Measurements from ENCODE around the gene ZNF304. TPM values are rescaled to one million over a fixed set of nuclear protein-coding genes. Genes with fewer than 3 reads are reported as not detected.

The ZNF304 gene
- total and polyA plus RNA-seq, 2 of the 13 experiments (the other 11 are each of a cell fraction or from before 2014, with no cell fraction given): 3.4 to 8.0 TPM

DNA sequence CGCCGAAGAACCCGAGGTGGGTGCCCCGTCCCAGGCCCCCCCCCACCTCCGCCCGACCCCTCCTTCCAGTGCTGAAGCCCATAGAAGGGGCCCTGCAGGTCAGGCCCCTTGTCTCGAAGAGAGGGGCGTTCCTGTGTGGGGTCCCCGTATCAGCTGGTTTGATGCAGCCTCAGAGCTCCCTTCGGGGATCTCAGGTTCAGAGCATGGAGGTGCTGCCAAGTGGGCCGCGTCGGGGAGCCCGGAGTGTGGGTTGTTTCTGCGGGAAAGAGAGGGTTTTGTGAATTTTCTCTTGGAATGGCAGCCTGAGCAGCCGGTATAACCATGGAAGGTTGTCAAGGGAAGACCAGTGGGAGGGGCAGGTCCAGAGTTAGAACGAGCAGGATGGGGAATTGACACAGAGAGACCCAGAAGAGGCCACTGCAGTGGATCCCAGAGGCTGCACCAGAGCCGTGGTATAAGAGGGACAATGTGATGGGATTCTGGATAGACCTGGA lies 12.7 kb downstream of the ZNF304 start:
- Histone ChIP-seq H3K4me1 (ENCODE audit: insufficient read depth, low read length) (peaks cover 13% of the 10 kb centered on the region; the same call in 1 of the 2 replicates), H3K9ac (ENCODE audit: insufficient read depth, low read depth, low read length) (peak overlapping the region; percentile 75), H3K79me2 (ENCODE audit: insufficient read depth, low read length) (peaks cover 8% of the 10 kb centered on the region), H3K4me3 (replicated peaks in 1 of 3; ENCODE audit: insufficient read depth in 1 of 3, low read depth in 2 of 3, low read length in 3 of 3) (peak overlapping the region; percentile 69 to 85 (median 77)), H3K36me3 (replicated peaks in 1 of 2; ENCODE audit: control insufficient read depth in 1 of 2, insufficient read depth in 2 of 2, low read length in 2 of 2) (0 out of 5 replicates have a peak, but pooled peaks cover 0 to 4% of the 10 kb centered on the region in 2 experiments), H3K9me3 (ENCODE audit: low read length) (no peaks in the 10 kb centered on the region), H4K20me1 (ENCODE audit: insufficient read depth, low read length) (no peaks in the 10 kb centered on the region; the same call in 1 of the 2 replicates), H3K4me2 (ENCODE audit: low read depth, low read length) (peak overlapping the region; percentile 80), H2AFZ (ENCODE audit: low read length) (no peak overlapping the region), H3K27ac (ENCODE audit: extremely low read length, insufficient read depth, low read length) (peak overlapping the region; percentile 57), H3K27me3 (ENCODE audit: control insufficient read depth in 1 of 2, insufficient read depth in 2 of 2, low read length in 2 of 2) (no peaks in the 10 kb centered on the region)
- ChIA-PET POLR2A (interaction anchor here (1.0 to 1.8 kb wide), 3 partner anchors 13 to 44 kb away, joined by 3 to 21 read pairs (median 11); partner anchors contain the start of genes ZNF304 and ZNF548), CTCF (ENCODE audit: low intra/inter-chr PET ratio, low total read pairs) (no interaction called here)
- intact Hi-C loops (cut with micrococcal nuclease; ENCODE audit: unreplicated experiment): loop anchor here (1.0 to 5.0 kb wide), 5 partner anchors 26 to 251 kb away; partner anchors contain the start of genes ZNF134, ZNF460, ZNF543 and ZNF548
- 0% methylated on average over 7 of the region's 18 CpGs for WGBS (ENCODE audit: low lambda C conversion rate)
- DNase-seq (ENCODE audit: low spot score) (peak; percentile 16), ATAC-seq (peak; percentile 62), FAIRE-seq (no peak)
- in situ Hi-C loops (cut with HindIII; ENCODE audit: extremely low pct_ligation_motif_present, low pct_unique_long_range_greater_than_20kb): no loop called here
- BruUV-seq (replicated peaks): no TSS peak
- TF ChIP-seq E2F1 (CRISPR knock-in tag; IDR thresholded peaks at IDR 0.05): no peak
- no peak for TF ChIP-seq CAMTA2 (CRISPR knock-in tag; IDR thresholded peaks at IDR 0.05; ENCODE audit: borderline replicate concordance)
- no peak for TF ChIP-seq ONECUT2 (CRISPR knock-in tag; IDR thresholded peaks at IDR 0.05)
- TF ChIP-seq THAP8 (CRISPR knock-in tag; IDR thresholded peaks at IDR 0.05; ENCODE audit: borderline replicate concordance): no peak
- TF ChIP-seq, protein P1, sequence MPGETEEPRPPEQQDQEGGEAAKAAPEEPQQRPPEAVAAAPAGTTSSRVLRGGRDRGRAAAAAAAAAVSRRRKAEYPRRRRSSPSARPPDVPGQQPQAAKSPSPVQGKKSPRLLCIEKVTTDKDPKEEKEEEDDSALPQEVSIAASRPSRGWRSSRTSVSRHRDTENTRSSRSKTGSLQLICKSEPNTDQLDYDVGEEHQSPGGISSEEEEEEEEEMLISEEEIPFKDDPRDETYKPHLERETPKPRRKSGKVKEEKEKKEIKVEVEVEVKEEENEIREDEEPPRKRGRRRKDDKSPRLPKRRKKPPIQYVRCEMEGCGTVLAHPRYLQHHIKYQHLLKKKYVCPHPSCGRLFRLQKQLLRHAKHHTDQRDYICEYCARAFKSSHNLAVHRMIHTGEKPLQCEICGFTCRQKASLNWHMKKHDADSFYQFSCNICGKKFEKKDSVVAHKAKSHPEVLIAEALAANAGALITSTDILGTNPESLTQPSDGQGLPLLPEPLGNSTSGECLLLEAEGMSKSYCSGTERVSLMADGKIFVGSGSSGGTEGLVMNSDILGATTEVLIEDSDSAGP (CRISPR knock-in tag; IDR thresholded peaks at IDR 0.05; ENCODE audit: borderline replicate concordance): no peak
- TF ChIP-seq TFDP1 (CRISPR knock-in tag; IDR thresholded peaks at IDR 0.05; ENCODE audit: borderline replicate concordance): no peak
- TF ChIP-seq, protein P2, sequence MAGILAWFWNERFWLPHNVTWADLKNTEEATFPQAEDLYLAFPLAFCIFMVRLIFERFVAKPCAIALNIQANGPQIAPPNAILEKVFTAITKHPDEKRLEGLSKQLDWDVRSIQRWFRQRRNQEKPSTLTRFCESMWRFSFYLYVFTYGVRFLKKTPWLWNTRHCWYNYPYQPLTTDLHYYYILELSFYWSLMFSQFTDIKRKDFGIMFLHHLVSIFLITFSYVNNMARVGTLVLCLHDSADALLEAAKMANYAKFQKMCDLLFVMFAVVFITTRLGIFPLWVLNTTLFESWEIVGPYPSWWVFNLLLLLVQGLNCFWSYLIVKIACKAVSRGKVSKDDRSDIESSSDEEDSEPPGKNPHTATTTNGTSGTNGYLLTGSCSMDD (CRISPR knock-in tag; IDR thresholded peaks at IDR 0.05): no peak
- TF ChIP-seq ZUFSP (CRISPR knock-in tag; IDR thresholded peaks at IDR 0.05; ENCODE audit: borderline replicate concordance): no peak
- 0 out of 2 replicates have a peak, but pooled peaks have one; percentile 46 for TF ChIP-seq FOXO4 (CRISPR knock-in tag; conservative IDR thresholded peaks at IDR 0.05)
- TF ChIP-seq SMAD1 (CRISPR knock-in tag; IDR thresholded peaks at IDR 0.05; ENCODE audit: borderline replicate concordance, low read depth): no peak

All from HepG2 (cell line).